Nephron progenitor cell (in vitro differentiated cells): Measurements from ENCODE around the gene SOX3.
A peak's percentile ranks its signal among the peaks of the same experiment; 100 is the strongest.

Experiments used
- DNase-seq: peaks from one replicate; pipeline ENCODE4 v3.0.0; 2021
- H3K27ac Mint-ChIP-seq: 2 replicates; pipeline ENCODE4 v1.8.0; 2021; ENCODE audit warnings: mild to moderate bottlenecking, moderate library complexity, mixed read lengths
- H3K27me3 Mint-ChIP-seq: 2 replicates; pipeline ENCODE4 v1.8.0; 2021; ENCODE audit warnings: mild to moderate bottlenecking, low read depth, mixed read lengths; ENCODE audit not compliant: poor library complexity
- H3K36me3 Mint-ChIP-seq: 2 replicates; pipeline ENCODE4 v1.8.0; 2021; ENCODE audit warnings: low read depth, mixed read lengths
- H3K4me1 Mint-ChIP-seq: 2 replicates; pipeline ENCODE4 v1.8.0; 2021; ENCODE audit warnings: mixed read lengths
- H3K4me3 Mint-ChIP-seq: 2 replicates; pipeline ENCODE4 v1.8.0; 2021; ENCODE audit warnings: mild to moderate bottlenecking, moderate library complexity, mixed read lengths
- H3K9me3 Mint-ChIP-seq: 2 replicates; pipeline ENCODE4 v1.8.0; 2021; ENCODE audit warnings: mild to moderate bottlenecking, moderate library complexity, mixed read lengths
- TF ChIP-seq, protein P1 (sequence below): fragments of 200-600 bp; sonication (generic); IDR thresholded peaks from 2 replicates; pipeline ENCODE4 v1.5.0; 2021; ENCODE audit warnings: antibody characterized with exemption

SOX3 gene

DNA sequence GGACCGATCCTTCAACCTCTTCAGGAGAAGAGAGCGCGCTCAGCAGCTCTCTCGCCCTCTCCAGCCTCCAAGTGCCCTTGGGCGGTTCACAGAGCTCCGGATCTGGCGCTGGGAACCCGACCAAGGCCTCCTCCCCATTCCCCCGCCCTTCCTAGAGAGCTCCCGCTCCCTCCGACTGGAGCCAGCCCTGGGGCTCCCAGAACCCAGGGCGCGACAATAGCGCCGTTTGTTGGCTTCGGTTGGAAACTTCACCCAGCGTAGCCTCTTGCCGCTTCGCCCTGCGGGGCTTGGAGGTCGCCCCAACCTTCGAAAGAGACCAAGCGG is 3.1 kb upstream of the SOX3 start:
- peak; percentile 75 for DNase-seq

DNA sequence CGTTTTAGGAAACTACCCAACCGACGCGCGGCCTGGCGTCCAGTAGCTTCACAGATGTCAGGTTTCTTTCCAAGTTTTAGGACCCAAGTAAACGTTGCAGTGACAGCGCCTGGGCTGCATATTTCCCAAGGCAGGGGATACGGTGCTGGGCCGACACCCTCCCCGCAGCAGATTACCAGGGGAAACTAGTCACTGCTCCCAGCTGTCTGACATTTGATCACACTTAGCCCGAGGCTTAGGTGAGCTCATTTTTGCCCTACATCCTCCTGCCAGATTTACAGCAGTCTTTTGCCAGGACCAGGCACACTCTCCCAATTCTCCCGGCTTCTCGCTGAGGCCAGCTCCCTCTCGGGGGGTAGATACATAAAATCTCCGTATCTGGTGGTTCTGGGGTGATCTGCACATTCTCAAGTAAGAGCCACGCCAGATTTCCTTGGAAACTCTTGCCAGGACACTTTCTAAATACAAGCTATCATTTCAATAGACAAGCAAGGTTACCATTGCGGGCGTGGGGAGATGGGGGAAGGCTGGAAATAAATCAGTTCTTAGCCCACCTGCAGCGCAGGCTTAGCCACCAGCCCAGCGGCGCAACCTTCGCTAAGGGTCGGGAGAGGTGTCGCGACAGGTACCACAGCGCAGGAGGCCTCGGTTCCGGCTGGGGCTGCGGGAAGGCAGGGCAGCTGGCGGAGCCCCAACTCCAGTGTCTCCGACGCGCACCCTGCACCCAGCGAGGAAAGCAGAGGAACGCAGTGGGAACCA is 2.5 kb upstream of the SOX3 start:
- Mint-ChIP-seq H3K4me1 (peaks cover 54% of the 10 kb centered on the region), H3K27me3 (peaks cover 94% of the 10 kb centered on the region), H3K36me3 (no peaks in the 10 kb centered on the region), H3K27ac (no peak overlapping the region), H3K9me3 (peaks cover 17% of the 10 kb centered on the region), H3K4me3 (peak overlapping the region; percentile 76)
- TF ChIP-seq, protein P1, sequence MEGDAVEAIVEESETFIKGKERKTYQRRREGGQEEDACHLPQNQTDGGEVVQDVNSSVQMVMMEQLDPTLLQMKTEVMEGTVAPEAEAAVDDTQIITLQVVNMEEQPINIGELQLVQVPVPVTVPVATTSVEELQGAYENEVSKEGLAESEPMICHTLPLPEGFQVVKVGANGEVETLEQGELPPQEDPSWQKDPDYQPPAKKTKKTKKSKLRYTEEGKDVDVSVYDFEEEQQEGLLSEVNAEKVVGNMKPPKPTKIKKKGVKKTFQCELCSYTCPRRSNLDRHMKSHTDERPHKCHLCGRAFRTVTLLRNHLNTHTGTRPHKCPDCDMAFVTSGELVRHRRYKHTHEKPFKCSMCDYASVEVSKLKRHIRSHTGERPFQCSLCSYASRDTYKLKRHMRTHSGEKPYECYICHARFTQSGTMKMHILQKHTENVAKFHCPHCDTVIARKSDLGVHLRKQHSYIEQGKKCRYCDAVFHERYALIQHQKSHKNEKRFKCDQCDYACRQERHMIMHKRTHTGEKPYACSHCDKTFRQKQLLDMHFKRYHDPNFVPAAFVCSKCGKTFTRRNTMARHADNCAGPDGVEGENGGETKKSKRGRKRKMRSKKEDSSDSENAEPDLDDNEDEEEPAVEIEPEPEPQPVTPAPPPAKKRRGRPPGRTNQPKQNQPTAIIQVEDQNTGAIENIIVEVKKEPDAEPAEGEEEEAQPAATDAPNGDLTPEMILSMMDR, result no peak
- no peak for DNase-seq

More for the DNA sequence above, 3.1 kb upstream of the SOX3 start:
- Mint-ChIP-seq H3K27me3 (peaks cover 94% of the 10 kb centered on the region), H3K9me3 (peaks cover 11% of the 10 kb centered on the region), H3K27ac (no peak overlapping the region), H3K4me3 (peak overlapping the region; percentile 76), H3K4me1 (peaks cover 48% of the 10 kb centered on the region), H3K36me3 (no peaks in the 10 kb centered on the region)
- TF ChIP-seq, protein P1, result peak; percentile 68

DNA sequence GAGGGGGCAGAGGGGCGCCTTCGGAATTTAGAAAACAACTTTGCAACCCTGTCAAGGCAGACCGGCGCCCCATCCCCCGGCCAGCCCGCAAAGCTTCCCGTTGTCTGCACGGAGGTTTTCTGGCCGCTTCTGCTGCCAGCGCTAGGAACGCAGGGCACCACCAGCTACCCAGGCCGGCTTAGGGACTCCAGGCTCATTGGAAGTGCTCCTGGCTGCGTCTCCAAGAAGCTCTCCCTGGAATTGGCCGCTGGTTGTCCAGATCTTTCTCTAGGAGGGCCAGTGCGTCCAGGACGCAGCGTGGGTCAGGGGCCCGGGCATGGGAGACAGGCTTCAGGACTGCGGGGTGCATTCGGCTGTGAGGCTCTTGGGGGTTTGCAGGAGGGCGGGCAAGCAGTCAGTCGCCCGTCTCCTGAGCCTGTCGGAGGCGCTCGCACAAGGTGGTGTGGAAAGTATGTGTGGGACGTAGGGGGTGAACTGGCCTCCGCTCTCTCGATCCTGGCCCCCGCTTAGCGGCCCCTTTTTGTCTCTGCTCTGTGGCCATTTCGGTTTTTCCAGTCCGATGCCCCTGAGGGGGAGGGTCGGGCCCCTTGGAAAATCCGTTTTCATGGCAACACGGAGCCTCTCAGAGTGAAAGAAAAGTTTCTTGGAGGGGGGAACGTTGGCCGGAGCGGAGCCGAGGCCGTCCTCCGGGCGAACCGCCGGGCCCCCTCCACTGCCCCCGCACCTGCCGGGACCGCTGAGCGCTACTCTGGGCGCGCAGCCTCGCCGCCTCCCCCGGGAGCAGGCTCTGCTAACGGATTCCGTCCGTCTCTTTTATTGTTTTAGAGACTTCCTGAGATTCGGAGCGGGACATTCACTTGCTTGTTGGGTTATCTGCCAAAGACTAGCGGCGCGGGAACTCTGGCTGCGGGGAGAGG is 810 bp upstream of the SOX3 start:
- peaks cover 94% of the 10 kb centered on the region for H3K27me3 Mint-ChIP-seq
- TF ChIP-seq, protein P1, result no peak
- no peak for DNase-seq
- H3K9me3 Mint-ChIP-seq, result peaks cover 18% of the 10 kb centered on the region
- H3K4me1 Mint-ChIP-seq, result peaks cover 61% of the 10 kb centered on the region
- peak overlapping the region; percentile 73 for H3K4me3 Mint-ChIP-seq
- H3K36me3 Mint-ChIP-seq, result no peaks in the 10 kb centered on the region
- H3K27ac Mint-ChIP-seq, result no peak overlapping the region

DNA sequence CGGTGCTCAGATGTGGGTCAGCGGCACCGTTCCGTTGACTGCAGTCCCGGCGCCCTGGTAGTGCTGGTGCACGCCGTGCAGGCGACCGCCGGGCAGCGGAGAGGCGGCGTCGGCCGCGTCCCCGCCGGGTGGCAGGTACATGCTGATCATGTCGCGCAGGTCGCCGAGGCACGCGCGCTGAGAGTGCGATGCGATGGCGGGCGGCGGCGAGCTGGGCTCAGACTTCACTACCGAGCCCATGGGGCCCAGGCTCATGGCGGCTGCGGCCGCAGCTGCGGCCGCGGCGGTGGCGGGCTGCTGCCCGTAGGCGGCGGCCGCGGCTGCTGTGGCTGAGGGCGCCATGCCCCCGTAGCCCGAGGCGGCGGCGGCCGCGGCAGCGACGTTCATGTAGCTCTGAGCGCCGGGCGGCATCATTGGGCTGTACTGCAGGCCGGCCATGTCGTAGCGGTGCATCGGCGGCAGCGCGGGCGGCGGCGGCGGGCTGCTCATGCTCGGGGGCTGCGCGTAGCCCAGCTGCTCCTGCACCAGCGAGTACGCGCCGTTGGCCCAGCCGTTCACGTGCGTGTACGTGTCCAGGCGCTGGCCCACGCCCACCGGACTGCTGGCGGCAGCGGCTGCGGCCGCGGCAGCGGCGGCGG is 1.0 kb downstream of the SOX3 start:
- H3K9me3 Mint-ChIP-seq, result peaks cover 18% of the 10 kb centered on the region
- no peak overlapping the region for H3K27ac Mint-ChIP-seq
- TF ChIP-seq, protein P1, result no peak
- peaks cover 50% of the 10 kb centered on the region for H3K4me1 Mint-ChIP-seq
- H3K36me3 Mint-ChIP-seq, result no peaks in the 10 kb centered on the region
- H3K27me3 Mint-ChIP-seq, result peaks cover 94% of the 10 kb centered on the region
- DNase-seq, result peak; percentile 61
- no peak overlapping the region for H3K4me3 Mint-ChIP-seq

DNA sequence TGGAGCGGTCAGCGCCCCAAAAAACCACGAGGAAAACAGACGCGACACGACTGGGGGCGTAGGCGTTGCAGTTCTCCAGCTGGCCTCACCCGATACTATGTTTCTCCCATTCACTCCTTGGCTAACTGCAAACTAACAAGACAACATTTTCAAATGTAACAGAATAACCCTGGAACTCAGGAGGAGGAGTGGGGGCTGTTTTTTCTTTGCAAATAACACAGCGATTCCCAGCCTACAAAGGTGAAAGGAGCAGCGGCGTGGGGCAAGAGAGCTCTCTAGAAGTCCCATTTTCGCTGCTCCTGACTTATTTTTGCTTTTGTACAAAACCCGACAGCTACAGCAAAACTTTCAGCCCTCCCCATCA is 1.6 kb downstream of the SOX3 start:
- TF ChIP-seq, protein P1, result no peak
- no peak for DNase-seq
- H3K4me1 Mint-ChIP-seq, result peaks cover 47% of the 10 kb centered on the region
- H3K4me3 Mint-ChIP-seq, result peak overlapping the region; percentile 70
- no peaks in the 10 kb centered on the region for H3K36me3 Mint-ChIP-seq
- peaks cover 18% of the 10 kb centered on the region for H3K9me3 Mint-ChIP-seq
- no peak overlapping the region for H3K27ac Mint-ChIP-seq
- H3K27me3 Mint-ChIP-seq, result peaks cover 94% of the 10 kb centered on the region
